Stomach (tissue), 4 donors: ENCODE measurements around the gene TRABD2B.

ENCODE experiments used
- POLR2AphosphoS5 ChIP-seq, 3 donors: sonication (generic); formaldehyde crosslinking; IDR thresholded peaks; one replicate each; pipeline ENCODE4 v1.6.1; 2016; ENCODE audit warnings: antibody characterized with exemption in 3 of 3
- TF ChIP-seq, protein P1 (sequence below), 7 experiments: fragments of 450-650 bp in 4 of 7; fragments of 200-600 bp in 3 of 7; sonication (generic) in 3 of 7; IDR thresholded peaks; one replicate each; pipeline ENCODE4 v1.5.1; 2016 to 2019; ENCODE audit warnings: antibody characterized with exemption in 7 of 7, control low read depth in 2 of 7, mild to moderate bottlenecking in 1 of 7

DNA sequence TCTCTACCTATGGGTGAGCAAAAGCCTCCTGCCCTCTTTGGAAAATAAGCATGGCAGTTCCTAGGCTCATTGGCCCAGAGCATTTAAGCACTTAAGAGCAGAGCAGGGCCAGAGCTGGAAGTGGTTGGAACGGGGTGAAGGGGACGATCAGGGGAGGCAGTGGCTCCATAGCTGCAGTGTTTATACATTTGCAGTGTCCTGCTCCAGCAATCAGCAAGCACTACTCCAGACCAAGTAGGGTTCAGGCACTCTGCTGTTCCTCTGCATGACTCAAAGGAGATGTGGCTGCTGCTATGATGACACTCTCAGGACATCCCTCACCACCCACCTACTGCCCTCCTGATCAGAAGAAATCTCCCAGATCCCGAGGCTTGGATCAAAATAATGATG, 55.0 kb downstream of the TRABD2B start:
- TF ChIP-seq, protein P1, sequence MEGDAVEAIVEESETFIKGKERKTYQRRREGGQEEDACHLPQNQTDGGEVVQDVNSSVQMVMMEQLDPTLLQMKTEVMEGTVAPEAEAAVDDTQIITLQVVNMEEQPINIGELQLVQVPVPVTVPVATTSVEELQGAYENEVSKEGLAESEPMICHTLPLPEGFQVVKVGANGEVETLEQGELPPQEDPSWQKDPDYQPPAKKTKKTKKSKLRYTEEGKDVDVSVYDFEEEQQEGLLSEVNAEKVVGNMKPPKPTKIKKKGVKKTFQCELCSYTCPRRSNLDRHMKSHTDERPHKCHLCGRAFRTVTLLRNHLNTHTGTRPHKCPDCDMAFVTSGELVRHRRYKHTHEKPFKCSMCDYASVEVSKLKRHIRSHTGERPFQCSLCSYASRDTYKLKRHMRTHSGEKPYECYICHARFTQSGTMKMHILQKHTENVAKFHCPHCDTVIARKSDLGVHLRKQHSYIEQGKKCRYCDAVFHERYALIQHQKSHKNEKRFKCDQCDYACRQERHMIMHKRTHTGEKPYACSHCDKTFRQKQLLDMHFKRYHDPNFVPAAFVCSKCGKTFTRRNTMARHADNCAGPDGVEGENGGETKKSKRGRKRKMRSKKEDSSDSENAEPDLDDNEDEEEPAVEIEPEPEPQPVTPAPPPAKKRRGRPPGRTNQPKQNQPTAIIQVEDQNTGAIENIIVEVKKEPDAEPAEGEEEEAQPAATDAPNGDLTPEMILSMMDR (IDR thresholded peaks at IDR 0.05): no peak
- no peak for TF ChIP-seq POLR2AphosphoS5 (IDR thresholded peaks at IDR 0.05)
